NCI-H748 (cell line): ENCODE results near the gene DAZL.

Experiments
- DNase-seq: peaks from one replicate; lab custom pipeline; 2025; ENCODE audit not compliant: unreplicated experiment; lab: John Stamatoyannopoulos, UW

Gene DAZL

DNA sequence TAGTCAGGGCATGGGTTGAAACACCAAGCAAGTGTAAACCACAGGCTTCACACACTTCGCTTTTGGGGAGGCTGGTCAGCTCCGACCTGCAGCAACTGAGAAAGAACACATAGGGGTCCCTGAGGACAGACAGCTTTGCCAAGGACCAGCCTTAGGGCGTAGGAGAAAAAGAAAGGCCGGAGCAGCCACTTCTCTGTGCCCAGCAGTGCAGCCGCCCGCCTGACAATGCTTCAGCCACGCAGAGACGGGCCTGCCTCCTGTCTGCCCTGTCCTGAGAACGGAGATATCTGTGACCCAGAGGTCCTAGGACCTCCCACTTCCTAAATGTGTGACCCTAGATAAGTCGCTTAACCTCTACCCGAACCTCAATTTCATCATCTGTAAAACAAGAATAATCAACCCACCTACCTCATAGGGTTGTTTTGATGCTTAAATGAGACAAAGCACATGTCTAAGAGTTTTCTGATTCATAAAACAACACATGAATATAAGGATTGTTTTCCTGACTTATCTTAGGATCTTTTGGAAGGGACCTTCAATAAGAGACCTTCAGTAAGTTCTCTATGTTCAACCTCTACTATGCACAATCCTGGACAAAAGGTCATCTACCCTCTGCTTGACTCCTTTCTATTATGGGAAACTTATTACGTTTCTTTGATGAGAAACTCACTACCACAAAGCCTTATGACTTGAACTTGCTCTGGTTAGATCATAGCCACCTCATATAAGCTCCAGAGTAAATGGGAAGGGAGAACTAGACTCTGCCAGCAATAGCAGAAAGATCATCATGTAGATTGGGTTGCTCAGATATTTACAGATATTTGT, 58.8 kb downstream of the DAZL start:
- no peak for DNase-seq

DNA sequence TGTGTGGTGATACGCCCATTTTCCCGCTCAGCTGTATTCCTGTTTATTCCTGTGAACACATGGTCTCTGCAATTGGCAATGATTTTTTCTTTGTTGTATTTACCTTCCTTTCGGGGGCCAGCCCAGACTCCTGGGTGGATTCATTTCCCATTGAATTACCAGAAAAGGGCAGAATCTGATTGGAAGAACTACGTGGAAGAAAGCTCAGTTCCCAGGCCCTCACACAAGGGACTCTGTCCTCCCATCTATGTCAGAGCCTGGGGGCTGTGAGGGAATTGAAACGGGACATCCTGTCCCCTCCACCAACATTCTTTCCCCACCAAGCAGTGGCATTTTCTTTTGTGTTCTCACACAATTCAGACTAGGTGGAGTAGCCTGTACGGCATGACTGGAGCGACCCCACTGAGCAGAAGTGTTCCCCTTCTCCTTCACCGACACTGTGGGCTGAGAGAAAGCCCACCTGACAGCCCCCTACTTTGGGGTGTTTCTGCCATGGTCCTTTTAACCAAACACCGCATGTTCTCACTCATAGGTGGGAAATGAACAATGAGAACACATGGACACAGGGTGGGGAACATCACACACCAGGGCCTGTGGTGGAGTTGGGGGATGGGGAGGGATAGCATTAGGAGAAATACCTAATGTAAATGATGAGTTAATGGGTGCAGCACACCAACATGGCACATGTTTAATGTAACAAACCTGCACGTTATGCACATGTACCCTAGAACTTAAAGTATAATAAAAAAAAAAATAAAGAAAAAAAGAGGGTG, 59.6 kb downstream of the DAZL start:
- DNase-seq = no peak

GRCh38 chr3:16543242-16543864, 61.9 kb downstream of the DAZL start:
- DNase-seq = no peak

- DNase-seq = no peak
Observed at GRCh38 chr3:16538507-16538906, 66.7 kb downstream of the DAZL start.

DNA sequence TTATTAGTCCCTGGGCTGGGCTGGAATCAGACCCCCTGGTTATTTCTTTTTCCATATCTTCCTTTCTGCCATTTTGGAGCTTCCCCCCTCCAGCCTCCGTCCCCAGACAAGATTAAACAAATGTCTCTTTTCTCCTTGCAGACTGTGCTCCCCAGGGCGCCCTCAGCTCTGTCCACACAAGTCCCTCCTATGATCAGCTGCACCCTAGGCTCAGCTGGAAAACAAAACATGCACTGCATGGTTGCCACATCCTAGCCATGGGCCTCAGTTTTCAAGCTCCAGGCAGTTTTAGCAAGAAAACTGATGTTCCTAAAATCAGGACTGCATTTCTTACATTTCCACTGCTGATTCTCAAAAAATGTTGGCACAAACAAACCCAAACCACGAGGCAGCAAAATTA, 68.2 kb downstream of the DAZL start:
- DNase-seq = no peak
